ENCODE results near the gene OLFML3. TPM values are rescaled to one million over a fixed set of nuclear protein-coding genes. Genes with fewer than 3 reads are reported as not detected.
A peak's percentile ranks its signal among the peaks of the same experiment; 100 is the strongest.

OLFML3 gene
- total and polyA plus RNA-seq, 2 donors (not counting 3 experiments of a cell fraction or from before 2014, with no cell fraction given) = 3.4 to 3.9 TPM

DNA sequence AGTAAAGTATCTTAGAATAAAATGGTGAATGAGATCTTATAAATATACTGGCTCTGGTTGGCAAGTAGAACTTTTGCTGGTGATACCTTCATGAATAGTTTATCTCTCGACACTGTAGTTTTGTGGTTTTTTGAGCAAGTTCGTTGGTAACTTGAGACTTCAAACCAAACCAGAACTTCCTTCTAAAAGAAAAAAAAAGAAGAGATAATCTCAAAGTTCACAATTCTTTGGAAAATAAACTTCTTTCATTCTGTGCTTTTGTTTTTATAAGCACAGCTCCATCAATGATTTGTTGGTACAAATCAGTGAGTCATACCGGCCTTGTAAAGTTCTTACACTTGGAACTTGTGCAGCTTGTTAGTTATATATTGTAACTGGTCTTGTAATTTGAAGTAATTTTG, 47.8 kb upstream of the OLFML3 start:
- peaks cover 28% of the 10 kb centered on the region for H3K4me1 ChIP-seq (ENCODE audit: control insufficient read depth, extremely low read depth, insufficient read depth, low read length)
- POLR2A ChIA-PET = no interaction called here
- BruUV-seq (replicated peaks) = no TSS peak
- intact Hi-C loops (cut with micrococcal nuclease) = loop anchor here (2.0 kb wide), 1 partner anchor 45 kb away; no protein-coding TSS in a partner anchor
- H2AFZ ChIP-seq (ENCODE audit: low read depth, low read length) = no peak overlapping the region
- no peaks in the 10 kb centered on the region for H4K20me1 ChIP-seq (replicated peaks; ENCODE audit: control insufficient read depth, extremely low read depth, insufficient read depth, low read length)
- no peak for TF ChIP-seq POLR2A (IDR thresholded peaks at IDR 0.05; ENCODE audit: low read depth, low read length)
- TF ChIP-seq CTCF (IDR thresholded peaks at IDR 0.05; ENCODE audit: extremely low read depth in 1 of 2, insufficient read depth in 1 of 2, low read depth in 1 of 2, low read length in 2 of 2) = no peak
- TF ChIP-seq EZH2 (IDR thresholded peaks at IDR 0.05; ENCODE audit: borderline replicate concordance, low read depth, low read length, severe bottlenecking) = no peak
- TF ChIP-seq FOS (IDR thresholded peaks at IDR 0.05; ENCODE audit: borderline replicate concordance, insufficient read depth, low read length) = peak; percentile 76
- TF ChIP-seq JUN (IDR thresholded peaks at IDR 0.05; ENCODE audit: borderline replicate concordance, insufficient read depth, insufficient read length, low read depth) = peak; percentile 46
- TF ChIP-seq MYC (IDR thresholded peaks at IDR 0.05; ENCODE audit: low read depth, low read length) = no peak
- peaks cover 68% of the 10 kb centered on the region for H3K79me2 ChIP-seq (ENCODE audit: control insufficient read depth, insufficient read depth, low read length)
- H3K36me3 ChIP-seq (ENCODE audit: control insufficient read depth in 2 of 2, extremely low read depth in 1 of 2, insufficient read depth in 2 of 2, low read length in 2 of 2) = no peaks in the 10 kb centered on the region
- peak overlapping the region; percentile 89 for H3K9ac ChIP-seq (replicated peaks; ENCODE audit: extremely low read depth, insufficient read depth, low read length)
- peak overlapping the region in 2 of 3 experiments; percentile 10 to 68 for H3K4me3 ChIP-seq (replicated peaks in 1 of 3; ENCODE audit: insufficient read depth in 1 of 3, low read depth in 1 of 3, low read length in 3 of 3)
- no peaks in the 10 kb centered on the region for H3K9me3 ChIP-seq (replicated peaks; ENCODE audit: control insufficient read depth, insufficient read depth, low read length)
- H3K27me3 ChIP-seq (ENCODE audit: control insufficient read depth in 2 of 2, insufficient read depth in 2 of 2, low read length in 2 of 2) = no peaks in the 10 kb centered on the region
- dilution Hi-C loops (cut with MboI; ENCODE audit: extremely low pct_ligation_motif_present, low sequenced_read_pairs) = no loop called here
- peak; percentile 66 for DNase-seq (ENCODE audit: low read depth, low spot score)
- peak; percentile 42 for FAIRE-seq
- H3K9me1 ChIP-seq (replicated peaks; ENCODE audit: control insufficient read depth, extremely low read depth, insufficient read depth, low read length) = no peaks in the 10 kb centered on the region
- H3K27ac ChIP-seq (ENCODE audit: insufficient read depth, low read depth, low read length) = peak overlapping the region; percentile 72
- CTCF ChIA-PET = interaction anchor here (1.1 to 6.8 kb wide), 13 partner anchors 8 to 351 kb away, joined by 3 to 54 read pairs (median 5); partner anchors contain the start of genes AP4B1, DCLRE1B and RSBN1
- peak overlapping the region; percentile 50 for H3K4me2 ChIP-seq (ENCODE audit: insufficient read depth, low read length)

DNA sequence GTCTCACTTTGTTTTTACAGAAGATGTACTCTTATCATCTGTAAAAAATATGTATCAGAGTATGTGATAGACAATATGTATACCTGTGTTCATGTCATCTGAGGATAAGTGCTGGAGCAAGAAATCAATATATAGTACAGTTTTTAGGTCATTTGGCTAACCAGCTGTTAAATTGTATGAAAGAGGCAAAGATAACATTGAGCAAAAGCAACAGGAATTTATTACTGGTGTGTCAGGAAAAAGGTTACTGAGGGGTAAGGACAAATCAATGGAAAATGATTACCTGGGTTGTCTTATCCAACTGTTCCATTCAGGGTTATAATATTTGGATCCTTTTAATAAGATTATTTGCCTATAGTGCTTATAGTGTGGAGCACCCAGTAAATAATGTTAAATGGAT, 45.3 kb upstream of the OLFML3 start:
- FAIRE-seq (no peak), DNase-seq (ENCODE audit: low read depth, low spot score) (no peak)
- peaks cover 89% of the 10 kb centered on the region for H3K79me2 ChIP-seq (ENCODE audit: control insufficient read depth, insufficient read depth, low read length)
- no TSS peak for BruUV-seq (replicated peaks)
- no peaks in the 10 kb centered on the region for H3K9me1 ChIP-seq (replicated peaks; ENCODE audit: control insufficient read depth, extremely low read depth, insufficient read depth, low read length)
- H2AFZ ChIP-seq (ENCODE audit: low read depth, low read length) = no peak overlapping the region
- no peak overlapping the region for H3K4me3 ChIP-seq (replicated peaks in 1 of 3; ENCODE audit: insufficient read depth in 1 of 3, low read depth in 1 of 3, low read length in 3 of 3)
- H3K27ac ChIP-seq (ENCODE audit: insufficient read depth, low read depth, low read length) = no peak overlapping the region
- peaks cover 35% of the 10 kb centered on the region for H3K4me1 ChIP-seq (ENCODE audit: control insufficient read depth, extremely low read depth, insufficient read depth, low read length)
- H3K9me3 ChIP-seq (replicated peaks; ENCODE audit: control insufficient read depth, insufficient read depth, low read length) = no peaks in the 10 kb centered on the region
- intact Hi-C loops (cut with micrococcal nuclease) (no loop called here), dilution Hi-C loops (cut with MboI; ENCODE audit: extremely low pct_ligation_motif_present, low sequenced_read_pairs) (no loop called here)
- H3K36me3 ChIP-seq (ENCODE audit: control insufficient read depth in 2 of 2, extremely low read depth in 1 of 2, insufficient read depth in 2 of 2, low read length in 2 of 2) = no peaks in the 10 kb centered on the region
- no peak overlapping the region for H3K4me2 ChIP-seq (ENCODE audit: insufficient read depth, low read length)
- no peak overlapping the region for H3K9ac ChIP-seq (replicated peaks; ENCODE audit: extremely low read depth, insufficient read depth, low read length)
- CTCF ChIA-PET = interaction anchor here (0.7 to 2.0 kb wide), 5 partner anchors 12 to 43 kb away, joined by 3 to 6 read pairs (median 4); partner anchors contain the start of genes AP4B1 and DCLRE1B
- POLR2A ChIA-PET = no interaction called here
- TF ChIP-seq CTCF (IDR thresholded peaks at IDR 0.05; ENCODE audit: extremely low read depth in 1 of 2, insufficient read depth in 1 of 2, low read depth in 1 of 2, low read length in 2 of 2) (no peak), EZH2 (IDR thresholded peaks at IDR 0.05; ENCODE audit: borderline replicate concordance, low read depth, low read length, severe bottlenecking) (no peak), POLR2A (IDR thresholded peaks at IDR 0.05; ENCODE audit: low read depth, low read length) (no peak), FOS (IDR thresholded peaks at IDR 0.05; ENCODE audit: borderline replicate concordance, insufficient read depth, low read length) (no peak), MYC (IDR thresholded peaks at IDR 0.05; ENCODE audit: low read depth, low read length) (no peak), MAX (IDR thresholded peaks at IDR 0.05; ENCODE audit: insufficient read depth, insufficient read length) (no peak), POLR2AphosphoS5 (IDR thresholded peaks at IDR 0.05; ENCODE audit: insufficient read depth, low read depth, low read length) (no peak), GATA2 (IDR thresholded peaks at IDR 0.05; ENCODE audit: insufficient read depth, insufficient read length, low read depth, low read length) (no peak), JUN (IDR thresholded peaks at IDR 0.05; ENCODE audit: borderline replicate concordance, insufficient read depth, insufficient read length, low read depth) (no peak)
- no peaks in the 10 kb centered on the region for H3K27me3 ChIP-seq (ENCODE audit: control insufficient read depth in 2 of 2, insufficient read depth in 2 of 2, low read length in 2 of 2)
- no peaks in the 10 kb centered on the region for H4K20me1 ChIP-seq (replicated peaks; ENCODE audit: control insufficient read depth, extremely low read depth, insufficient read depth, low read length)
